GM21529 (cell line): ENCODE results near the gene SMYD1.
A peak's percentile ranks its signal among the peaks of the same experiment; 100 is the strongest.

ENCODE experiments used
- ATAC-seq: cut with Tn5 transposase; IDR thresholded peaks from one replicate; pipeline ENCODE4 v1.9.1; 2021; ENCODE audit not compliant: unreplicated experiment

The SMYD1 gene

DNA sequence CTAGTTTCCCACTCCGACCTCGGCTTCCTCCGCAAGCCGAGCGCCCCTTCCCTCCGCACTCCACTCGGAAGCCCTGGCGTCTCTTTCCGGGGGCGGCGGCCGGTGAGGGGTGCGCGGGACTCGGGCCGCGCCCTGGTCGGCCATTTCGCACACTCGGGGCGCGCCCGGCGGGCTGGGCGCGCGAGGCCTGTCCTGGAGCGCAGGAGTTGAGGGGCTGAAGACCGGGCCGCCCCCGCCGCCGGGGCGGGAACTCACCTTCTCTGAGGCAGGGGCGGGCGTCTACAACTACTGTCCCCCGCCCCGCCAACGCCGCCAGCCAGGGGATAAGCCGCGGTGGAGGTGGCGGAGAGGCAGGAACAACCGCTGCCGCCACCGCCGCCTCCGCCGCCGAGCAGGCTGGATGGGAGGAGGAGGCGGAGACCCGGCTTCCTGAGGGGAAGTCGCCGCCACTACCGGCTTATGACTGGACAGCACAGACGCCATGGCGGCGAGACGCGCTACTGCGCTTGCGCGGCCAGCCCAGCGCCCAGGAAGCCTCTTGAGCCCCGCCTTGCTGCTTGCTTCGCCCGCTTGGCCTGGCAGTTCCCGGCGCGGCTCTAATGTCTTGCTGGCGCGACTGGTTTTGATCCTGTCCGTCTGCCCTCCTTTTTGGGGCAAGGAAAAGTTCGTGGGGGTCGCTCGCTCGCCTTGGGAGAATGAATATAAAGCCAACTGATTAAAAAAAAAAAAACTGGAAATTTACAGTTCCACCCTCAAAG, 12.1 kb upstream of the SMYD1 start, which contains the start of gene KRCC1:
KRCC1 (minus strand) TSS at position 413 of the 758 bp plus-strand sequence. CDS start 27,220 bp downstream, outside the sequence.
- ATAC-seq, result peak; percentile 93

DNA sequence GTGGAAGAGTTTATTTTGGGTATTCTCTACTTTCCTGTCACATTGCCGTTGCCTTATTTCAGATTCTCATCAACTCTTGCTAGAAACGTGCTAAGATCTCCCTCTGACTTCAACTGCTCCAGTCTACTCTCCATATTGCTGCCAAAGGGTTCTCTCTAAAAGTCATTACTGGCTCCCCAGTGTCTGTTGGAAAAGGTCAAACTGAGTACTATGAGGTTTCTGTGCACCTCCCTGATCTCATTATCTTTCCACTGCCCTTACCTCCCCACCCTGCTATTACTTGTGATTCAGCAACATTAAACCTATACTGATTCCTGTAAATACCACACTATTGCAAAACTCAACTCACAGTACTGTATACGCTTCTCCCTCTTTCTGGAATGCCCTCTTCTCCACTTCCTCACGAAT, 10.2 kb upstream of the SMYD1 start:
- ATAC-seq, result no peak

DNA sequence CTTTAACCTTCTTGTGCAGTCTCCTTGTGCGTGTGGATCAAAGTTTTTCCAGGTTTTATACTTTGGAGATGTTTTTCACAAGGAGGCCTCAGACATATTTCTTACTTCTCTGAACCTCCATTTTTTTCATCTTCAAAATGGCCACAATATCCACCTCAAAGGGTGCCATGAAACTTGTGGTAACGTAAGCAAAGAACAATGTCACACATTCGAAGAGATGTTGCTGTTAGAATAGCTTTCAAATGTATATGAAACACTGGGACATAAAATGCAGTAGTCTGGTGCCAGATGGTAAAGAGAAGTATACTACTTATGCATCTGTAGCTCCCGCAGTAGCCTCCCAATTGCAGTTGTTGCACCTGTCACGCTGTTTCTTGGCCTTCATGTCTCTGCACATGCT, 9.4 kb upstream of the SMYD1 start:
- no peak for ATAC-seq

DNA sequence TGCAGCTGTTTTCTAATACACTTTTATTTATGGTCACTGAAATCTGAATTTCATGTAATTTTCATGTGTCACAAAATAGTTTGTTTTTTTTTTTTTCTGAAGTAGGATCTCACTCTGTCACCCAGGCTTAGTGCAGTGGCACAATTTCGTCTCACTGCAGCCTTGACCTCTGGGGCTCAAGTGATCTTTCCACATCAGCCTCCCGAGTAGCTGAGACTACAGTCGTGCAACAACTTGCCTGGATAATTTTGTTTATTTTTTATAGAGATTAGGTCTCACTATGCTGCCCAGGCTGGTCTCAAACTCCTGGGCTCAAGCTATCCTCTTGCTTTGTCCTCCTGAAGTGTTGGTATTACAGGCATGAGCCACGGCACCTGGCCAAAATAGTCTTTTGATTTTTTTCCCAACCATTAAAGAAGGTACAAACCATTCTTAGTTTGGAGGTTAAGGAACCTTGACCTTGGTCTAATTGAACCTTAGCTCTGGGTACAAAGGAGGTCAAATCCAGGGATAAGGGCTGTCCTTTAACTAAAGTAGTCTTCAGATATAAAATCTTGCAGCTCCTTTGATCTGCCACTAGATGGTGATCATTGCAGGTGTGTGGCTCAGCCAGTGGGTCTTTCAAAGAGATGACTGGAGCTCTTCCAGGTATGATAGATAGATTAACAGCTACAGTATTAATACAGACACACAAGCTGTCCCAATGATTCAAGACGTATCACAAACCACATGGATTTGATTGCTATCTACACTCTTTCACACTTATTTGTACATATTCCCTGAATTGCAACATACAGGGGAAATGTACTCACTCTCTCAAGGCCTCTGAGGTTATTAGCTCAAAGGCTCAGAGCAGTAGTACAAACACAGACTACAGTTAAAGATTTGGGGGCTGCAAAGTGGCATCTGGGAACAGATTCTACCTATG, 7.4 kb upstream of the SMYD1 start:
- ATAC-seq, result peak; percentile 43

DNA sequence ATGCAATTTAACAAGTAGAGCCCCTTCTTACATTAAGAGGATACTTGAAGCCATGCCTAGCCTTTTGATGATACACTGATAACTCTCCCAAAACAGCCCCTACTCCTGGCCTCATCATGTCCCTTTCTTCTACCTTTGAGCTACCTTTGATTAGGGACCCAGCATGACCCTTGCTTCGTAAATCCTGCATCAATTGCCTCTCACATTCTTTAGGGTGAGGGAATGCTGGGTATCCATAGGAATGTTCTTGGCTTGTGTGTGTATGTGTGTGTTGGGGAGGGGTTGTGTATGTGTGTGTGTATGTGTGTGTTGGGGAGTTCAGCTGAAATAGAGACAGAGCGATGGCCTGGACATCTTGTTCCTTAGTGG, 6.7 kb upstream of the SMYD1 start:
- no peak for ATAC-seq

DNA sequence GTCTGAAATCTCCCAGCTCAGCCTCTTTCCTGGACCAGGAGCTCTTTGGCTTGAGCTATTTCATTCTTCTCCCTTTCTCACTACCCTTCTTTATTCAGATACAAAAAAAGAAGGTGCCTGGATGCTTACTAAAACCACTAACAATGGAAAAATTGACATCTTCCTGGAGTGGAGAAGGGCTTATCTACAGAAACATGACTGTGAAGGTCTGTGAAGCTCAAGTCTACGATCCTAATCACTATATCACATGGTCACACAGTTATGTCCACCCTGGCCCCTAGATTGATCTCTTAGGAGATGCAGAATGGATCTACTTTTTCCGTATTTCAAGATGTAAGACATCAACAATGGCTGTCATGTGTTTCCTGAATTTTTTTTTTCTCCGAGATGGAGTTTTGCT, 6.3 kb upstream of the SMYD1 start:
- no peak for ATAC-seq

DNA sequence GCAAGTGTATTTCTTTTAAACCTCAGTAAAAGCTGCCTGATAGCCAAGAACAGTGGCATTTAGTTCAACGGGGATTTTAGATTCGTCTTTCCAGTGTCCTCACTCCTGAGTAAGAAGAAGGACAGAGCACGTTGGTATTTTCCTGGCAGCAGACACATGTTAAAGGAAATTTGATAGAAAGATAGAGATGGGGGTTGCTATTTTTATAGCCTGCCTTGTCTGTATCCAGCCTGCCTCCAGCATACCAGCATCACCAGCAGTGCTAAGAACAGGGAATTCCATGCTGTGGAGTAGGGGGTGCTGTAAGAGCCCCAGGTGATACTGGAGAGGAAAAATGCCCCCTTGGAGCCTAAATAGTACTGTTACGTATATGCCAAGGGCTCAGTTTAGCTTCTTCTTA, 1.1 kb upstream of the SMYD1 start:
- ATAC-seq, result no peak

DNA sequence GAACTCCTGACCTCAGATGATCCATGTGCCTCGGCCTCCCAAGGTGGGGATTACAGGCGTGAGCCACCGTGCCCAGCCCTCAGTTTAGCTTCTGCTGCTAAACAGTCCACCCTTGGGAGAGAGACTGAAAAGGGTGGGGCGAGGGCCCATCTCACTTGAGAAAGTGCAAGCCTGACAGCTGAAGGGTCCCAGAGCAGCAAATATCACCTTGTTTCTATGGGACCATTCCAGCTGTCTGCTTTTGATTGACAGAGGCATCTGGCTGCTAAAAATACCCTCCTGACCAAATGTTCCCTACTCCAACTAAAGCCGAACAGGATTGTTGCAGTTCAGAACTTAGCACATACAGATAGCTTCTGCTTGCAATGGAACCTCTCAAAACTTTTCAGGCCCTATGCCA, 436 bp upstream of the SMYD1 start:
- ATAC-seq, result no peak

DNA sequence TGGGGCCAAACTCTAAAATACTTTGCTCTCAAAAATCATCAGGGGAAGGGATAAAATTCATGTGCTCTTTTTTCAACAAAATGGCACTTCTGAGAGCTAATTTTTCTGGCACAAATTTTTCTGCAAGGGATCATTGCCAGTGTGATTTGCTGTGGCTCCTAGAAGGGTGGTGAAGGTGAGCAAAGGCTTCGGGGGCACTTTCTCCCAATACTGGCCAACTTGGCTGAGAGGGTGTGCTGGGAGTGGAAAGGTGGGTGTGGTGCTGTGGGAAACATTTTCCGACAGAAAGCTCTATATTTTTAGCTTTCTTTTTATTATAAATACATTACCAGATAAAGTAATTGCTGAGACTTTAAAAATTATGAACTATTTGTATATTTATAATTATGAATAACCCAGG, 419 bp downstream of the SMYD1 start:
- ATAC-seq, result no peak

DNA sequence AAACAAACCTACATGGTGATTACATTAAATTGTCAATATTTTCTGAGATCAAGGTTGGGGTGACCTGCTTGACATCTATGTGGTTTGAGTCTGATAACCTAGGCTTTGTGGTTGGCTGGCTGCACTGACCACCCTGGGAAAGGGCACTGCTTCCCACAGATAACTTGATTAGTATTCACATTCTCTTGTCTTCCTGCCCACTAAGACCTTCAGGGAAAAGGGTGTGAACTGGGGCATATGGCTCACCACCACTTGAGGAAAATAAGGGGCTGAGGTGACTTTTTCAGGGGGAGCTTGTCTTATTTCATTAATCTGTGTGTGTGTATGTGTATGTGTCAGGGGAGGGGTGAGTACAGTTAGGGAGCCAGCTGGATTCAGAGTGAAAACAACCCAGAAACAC, 1.5 kb downstream of the SMYD1 start:
- ATAC-seq, result no peak

DNA sequence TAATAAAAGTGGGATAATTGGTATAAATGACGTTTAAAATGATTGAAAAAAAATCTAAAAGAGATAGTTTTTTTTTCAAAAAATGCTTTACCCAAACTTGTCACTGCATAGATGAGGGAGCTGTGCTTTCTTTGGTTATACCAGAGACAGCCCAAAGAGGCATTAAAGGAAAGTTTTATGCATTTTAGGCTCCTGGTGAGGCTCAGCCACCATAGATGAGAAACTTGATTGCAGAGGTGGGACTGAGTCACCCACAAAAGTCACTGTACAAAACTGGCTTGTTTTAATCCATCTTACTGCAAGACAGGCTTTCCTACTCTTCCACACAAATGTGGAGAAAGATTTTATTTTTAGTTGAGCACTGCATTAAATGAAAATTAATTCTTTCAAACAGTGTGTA, 2.4 kb downstream of the SMYD1 start:
- no peak for ATAC-seq

DNA sequence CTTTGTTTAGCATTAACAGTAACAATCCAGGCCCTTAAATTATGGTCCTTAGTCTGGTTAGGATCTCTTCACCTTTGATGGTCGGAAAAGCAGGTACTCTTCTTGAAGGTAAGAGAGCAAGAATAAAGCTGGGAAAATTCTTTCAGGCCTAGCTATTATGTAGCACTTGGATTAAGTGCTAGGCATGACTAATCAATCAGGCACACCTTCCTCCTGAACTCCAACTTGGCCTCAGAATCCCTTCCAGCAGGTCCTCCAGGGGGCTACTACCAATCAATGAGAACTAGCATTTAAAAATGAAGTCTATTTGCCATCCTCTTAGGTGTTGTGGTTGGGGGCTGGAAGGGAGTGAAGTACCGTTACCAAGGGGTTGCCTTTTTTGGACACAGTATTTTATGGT, 3.7 kb downstream of the SMYD1 start:
- ATAC-seq, result no peak

DNA sequence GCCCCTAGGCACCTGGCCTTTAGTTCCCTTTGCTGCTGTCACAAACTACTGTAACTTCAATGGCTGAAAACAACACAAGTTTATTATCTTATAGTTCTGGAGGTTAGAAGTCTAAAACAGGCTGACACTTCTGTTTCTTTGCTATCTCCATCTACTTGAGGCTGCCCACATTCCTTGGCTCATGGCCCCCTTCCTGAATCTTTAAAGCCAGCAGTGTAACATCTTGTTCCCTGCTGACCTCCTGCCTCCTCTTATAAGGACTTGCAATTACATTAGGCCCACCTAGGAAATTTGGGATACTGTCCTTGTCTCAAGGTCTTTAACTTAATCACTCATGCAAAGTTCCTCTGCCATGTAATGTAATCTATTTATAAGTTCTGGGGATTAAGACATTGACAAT, 6.5 kb downstream of the SMYD1 start:
- ATAC-seq, result no peak

DNA sequence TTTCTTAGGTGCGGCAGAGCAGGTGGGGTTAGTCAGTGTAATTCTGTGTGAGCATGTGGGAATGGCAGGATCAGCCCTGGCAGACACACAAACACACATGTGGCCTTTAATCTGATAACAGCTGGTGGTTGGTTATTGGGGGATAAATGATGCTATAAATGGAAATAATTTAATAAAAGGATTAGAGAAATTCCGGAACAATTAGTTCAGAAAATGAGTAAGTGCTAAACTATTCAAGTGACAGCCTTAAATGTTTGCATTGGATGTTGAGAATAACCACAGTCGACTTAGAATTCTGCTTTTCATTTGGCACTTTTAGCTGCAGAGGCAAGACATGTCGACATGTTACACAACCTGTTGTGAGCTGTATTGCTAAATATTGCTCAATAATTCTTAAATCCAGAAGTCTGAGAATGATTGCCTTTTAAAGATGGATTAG, 7.2 kb downstream of the SMYD1 start:
- no peak for ATAC-seq

DNA sequence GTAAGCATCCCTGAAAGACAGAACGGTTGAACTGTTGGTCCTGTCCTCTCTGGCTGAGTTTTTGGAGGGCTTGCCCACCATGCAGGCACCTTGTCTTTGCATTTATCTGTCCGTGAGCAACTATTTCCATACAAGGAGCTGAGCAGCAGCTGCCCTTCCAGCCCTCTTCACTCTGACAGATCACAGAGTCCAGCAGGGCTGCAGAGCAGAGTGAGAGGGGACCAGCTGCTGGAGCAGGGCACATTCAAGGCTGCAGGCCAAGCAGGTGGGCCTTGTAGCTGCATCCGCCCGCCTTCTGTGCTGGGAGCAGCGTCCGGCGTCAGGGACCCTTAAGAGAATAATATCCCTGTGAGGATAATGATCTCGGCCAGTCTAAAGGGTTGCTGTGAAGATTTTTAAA, 9.5 kb downstream of the SMYD1 start:
- ATAC-seq, result no peak

DNA sequence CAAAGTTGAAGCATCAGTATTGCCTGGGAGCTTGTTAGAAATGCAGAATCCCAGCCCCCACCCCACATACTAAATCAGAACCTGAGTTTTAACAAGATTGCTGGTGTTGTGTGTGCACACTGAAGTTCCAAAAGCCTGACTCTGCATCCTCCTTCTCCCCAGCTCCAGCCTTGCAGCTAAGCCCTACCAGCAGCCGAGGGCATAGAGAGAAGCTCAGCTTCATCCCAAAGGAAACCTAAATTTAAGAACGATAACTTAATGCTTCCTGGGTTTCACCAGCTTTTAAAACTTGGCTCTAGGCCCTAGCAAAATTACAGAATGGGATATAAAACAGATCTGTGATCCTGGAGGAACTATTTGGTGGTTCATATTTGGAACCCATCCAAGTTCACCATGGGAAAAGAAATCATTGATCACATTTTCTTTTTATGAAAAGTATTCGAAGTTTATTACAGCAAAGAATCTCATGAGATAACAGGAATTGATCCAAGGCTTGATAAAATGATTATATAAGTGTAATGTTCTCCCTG, 11.1 kb downstream of the SMYD1 start:
- no peak for ATAC-seq

DNA sequence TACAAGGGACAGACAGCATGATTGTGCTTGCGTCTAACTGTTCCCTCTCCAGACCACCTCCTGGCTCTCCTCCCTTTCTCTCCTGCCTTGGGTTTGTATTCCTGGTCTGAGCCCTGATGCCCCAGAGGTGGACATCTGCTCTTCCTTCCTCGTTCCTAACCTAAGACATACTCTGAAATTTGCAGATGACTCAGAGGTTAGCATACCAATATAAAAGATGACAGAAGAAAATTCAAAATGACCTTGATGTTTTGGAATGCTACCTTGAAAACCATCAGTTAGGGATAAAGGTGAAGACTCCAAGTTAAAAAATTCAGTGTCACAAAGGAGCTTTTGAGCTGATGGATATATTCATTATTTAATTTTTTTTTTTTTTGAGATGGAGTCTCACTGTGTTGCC, 12.9 kb downstream of the SMYD1 start:
- ATAC-seq, result no peak

DNA sequence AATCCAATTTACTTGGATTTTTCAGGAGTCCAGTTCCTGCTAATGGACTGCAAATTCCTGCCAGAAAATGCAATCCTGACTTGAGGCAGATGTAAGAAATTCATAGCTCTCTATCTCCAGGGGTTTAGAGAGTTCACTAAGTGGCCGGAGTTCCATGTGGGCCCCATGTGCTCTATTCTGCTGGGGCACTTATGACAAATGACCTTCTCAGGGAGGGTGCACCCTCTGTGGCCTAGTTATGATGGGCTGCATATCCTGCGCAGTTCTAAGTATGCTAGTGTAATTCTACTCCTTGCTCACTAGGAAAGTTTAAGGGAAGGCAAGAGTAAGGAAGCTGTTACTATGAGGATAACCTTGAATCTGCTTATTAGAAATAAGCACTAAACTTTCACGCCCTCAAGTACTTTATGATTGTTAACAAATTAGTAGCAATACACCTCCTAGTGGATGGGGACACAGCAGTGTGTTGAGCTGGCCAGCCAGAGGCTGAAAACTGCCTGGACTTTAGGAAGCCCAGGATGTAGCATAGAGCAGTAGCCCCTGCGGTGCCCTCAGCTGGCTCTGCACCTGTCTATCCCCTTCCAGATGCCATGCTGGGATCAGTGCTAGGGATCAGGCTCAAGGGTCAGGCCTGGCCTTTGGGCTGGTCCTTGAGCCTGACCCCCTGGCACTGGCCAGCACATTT, 14.4 kb downstream of the SMYD1 start:
- ATAC-seq, result no peak

DNA sequence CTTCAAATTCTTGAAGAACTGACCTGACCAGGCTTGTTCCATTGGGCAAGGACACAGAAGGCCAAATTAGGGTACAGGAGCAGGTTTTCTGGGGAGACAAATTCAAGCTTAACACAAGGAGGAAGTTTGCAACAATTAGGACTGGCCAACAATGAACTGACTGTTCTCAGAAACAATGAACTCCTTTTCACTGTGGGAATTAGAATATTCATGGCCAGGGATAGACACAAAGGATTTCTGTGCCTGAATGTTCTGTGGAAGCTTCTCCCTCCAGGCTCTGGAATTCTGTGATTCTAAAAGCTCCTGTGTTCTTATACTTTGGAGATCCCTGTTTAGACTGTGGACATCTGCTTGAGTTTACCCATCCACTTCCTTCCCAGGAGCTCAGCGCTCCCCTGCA, 15.2 kb downstream of the SMYD1 start:
- ATAC-seq, result no peak

DNA sequence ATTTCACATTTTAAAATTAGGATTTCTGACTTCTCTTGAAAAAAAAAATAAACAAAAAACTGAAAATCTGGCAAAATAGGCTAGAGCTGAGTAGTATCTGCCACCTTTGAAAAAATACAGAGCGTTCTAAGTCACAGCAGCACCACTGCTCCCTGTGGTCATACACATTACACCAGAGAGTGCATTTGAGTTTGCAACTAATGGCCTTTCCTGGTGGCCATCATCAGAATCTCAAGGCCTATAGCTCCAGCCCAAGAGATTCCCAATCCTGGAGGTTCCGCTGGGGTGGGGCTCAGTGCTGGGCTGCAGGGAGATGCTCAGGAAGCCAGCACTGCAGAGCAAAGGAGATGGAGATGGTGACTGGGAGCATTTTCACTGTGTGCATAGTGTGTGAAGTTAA, 17.5 kb downstream of the SMYD1 start:
- no peak for ATAC-seq

DNA sequence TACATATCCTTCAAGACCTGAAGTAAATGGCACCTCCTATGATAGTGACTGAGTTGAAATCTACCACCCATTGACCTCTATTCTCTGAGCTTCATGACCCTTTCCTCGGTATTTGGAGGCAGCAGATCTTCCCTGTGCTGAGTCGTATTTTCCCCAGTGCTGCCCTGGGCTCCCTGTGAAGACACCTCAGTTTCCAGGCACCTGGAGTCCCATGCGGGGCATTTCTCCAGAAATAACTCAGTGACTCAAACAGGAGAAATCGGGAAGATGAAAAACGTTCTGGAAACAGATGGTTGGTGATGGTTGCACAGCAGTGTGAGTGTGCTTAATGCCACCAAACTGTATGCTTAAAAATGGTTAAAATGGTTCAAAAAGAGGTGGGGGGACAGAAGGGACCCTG, 18.0 kb downstream of the SMYD1 start:
- ATAC-seq, result no peak
